IPS-NIHi7 (cell line): ENCODE data around the gene PAGR1.
"Not testable (repeated sequence)": the region's sequence is repeated elsewhere in the genome, so short reads cannot be mapped to it uniquely, and the experiment has no call there.

Experiments used
- DNase-seq: peaks from one replicate; pipeline ENCODE4 v3.0.0; 2012; ENCODE audit warnings: mixed read lengths; ENCODE audit errors: extremely low spot score

PAGR1 gene

DNA sequence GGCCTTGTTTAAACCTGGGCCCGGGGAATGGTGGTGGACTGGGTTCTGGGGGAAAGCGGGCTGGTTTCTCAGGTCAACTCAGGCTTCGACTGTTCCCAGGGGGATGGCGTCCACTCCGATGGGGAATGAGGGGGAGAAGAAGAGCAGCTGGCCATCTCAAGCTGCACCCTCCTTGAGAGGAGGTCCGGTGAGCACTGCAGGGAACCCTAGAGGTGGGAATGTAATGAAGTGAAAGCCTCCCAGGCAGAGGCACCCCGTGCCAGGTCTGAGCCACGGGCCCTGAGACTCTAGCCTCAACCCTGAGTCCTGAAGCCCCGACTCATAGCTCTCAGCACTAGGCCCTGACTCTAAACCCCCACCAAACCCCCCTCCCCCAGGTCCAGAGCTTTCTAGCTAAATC, 48.3 kb downstream of the PAGR1 start:
- DNase-seq = no peak

- no peak for DNase-seq
Measured at GRCh38 chr16:29868396-29869009, 52.6 kb downstream of the PAGR1 start.

GRCh38 chr16:29869067-29869466, 53.1 kb downstream of the PAGR1 start:
- not testable (repeated sequence) for DNase-seq
